ENCODE data around the gene LENG8.
"Not testable (repeated sequence)": the region's sequence is repeated elsewhere in the genome, so short reads cannot be mapped to it uniquely, and the experiment has no call there.

The LENG8 gene

DNA sequence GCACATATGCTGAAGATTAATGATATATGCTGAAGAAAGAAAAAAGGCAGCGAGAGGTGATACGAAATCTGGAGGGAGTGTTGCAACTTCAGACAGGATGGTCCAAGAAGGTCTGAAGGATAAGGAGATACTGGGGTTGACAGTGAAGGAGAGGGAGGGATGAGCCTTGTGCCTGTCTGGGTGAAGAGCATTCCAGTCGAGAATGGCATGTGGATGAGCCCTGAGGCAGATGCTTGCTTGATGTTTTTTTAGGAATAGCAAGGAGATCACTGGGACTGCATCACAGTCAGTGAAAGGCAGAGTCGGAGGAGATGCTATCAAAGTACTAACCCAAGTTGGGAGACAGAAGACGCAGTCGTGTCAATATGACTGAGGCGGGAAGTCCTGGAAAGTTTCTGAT is 40.3 kb downstream of the LENG8 start:
- DNase-seq, result no peak

DNA sequence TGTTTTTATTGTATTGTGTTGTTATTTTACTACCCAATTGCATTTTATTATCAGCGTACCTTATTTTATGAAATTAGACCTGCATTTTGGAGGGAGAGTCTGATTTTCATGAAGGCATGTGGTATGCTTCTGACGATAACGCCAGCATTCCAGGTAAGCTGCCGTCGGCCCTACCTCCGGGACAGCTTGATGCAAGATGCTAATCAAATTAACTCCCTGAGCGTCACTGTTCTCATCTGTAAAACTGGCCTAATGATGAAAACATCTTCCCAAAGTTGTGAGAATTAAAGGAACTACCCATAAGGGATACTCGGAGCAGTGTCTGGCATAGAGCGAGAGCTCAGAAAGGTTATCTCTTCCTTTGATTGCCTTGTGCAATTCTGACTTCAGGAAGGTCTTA is 40.8 kb downstream of the LENG8 start:
- DNase-seq, result no peak

DNA sequence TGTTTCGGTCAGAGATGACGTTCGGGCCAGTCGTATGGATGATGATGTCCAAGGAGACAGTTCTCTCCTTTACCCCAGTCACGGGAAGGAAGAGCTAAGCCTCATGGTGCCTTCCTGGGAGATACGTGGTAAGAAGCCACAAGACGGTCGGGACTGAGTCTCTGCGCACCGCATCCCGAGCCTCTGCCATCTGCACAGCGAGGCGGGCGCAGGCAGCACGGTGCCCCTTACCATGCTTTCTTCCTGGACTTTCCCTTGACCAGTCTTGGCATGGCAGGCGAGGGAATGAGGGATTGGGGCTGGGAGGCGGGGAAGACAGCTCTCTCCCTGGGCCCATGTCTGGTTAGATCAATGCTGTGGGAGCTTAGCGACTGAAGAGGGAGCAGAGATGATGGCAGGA is 43.6 kb downstream of the LENG8 start:
- DNase-seq, result no peak

DNA sequence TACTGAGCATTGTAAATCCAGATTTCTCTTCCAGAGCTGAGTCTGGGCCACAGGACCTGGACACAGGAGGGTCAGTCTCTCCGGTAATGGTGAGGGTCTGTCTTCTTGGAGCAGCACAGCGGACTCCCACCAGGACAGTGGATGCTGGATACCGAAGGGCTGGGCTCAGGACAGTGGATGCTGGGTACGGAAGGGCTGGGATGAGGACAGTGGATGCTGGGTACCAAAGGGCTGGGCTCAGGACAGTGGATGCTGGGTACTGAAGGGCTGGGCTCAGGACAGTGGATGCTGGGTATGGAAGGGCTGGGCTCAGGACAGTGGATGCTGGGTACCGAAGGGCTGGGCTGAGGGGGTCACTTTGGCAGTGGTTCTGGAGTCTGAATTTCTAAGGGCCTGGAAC is 44.1 kb downstream of the LENG8 start:
- not testable (repeated sequence) for DNase-seq

DNA sequence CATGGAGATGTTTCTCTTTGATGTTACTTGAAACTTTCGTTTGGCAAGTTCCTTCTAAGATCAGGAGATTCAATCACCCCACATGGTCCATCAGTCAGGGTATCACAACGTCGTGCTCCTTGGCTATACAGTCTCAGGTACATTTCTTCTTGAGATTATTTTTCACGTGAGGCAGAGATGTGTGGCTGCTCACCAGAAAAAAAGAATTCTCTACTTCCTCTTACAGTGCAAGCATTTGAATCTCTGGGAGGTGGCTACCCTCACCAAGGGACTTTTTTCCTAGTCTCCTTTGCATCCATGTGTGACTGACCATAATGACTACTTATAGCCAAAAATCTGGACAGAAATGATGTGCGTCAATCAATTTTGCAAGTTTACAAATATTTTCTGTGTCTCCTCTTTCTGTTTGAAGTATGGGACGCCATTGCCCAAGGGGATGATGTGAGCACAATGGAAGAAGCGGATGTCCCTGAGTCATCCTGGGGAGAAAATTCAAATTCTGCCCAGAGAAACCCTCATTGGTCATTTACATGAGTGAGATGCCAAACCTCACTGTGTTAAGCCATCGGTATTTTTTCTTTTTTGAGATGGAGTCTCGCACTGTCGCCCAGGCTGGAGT is 45.1 kb downstream of the LENG8 start:
- DNase-seq, result no peak

DNA sequence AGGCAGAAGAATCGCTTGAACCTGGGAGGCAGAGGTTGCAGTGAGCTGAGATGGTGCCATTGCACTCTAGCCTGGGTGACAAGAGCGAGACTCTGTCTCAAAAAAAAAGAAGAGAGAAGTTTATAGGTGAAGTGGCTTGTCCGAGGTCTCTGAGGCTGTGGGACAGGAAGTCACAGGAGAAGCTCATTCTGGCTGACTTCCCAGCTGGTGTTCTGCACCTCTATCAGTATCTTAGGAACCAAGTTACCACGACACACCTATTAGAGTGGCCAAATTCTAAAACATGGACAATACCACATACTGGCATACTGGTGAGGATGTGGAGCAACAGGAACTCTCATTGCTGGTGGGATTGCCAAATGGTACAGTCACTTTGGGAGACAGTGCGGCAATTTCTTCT is 46.3 kb downstream of the LENG8 start:
- DNase-seq, result not testable (repeated sequence)

DNA sequence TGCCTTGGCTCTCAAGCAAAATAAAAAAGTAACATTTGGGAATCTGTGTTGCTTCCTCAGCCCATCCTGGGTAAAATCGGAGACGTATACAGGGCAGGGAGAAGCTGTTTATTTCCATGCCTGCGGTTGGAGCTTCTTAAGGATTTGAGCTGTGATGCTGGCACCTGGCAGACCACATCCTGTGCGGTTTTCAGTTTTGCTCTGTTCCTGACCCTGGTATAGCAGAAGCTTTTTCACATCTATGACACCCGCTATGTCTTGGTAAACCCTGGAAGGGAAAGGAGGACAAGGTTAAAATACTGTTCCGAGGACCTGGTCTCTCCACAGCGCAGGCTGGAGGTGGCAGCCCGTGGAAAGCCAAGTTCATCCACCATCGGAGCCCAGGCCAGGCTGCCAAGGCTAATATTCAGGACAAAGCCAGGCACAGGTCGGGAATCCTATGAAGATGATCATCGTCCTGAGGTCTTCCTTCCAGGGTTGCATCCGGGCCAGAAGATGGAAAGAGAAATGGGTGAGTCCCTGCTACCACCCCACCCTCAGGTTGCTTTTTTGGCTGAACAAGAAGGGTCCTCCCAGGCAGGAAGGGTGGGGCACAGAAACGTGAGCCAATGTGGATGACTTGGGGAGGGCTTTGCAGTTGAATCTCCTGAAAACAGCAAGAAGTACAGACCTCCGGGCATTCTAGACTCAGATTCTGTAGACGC is 48.9 kb downstream of the LENG8 start:
- not testable (repeated sequence) for DNase-seq

DNA sequence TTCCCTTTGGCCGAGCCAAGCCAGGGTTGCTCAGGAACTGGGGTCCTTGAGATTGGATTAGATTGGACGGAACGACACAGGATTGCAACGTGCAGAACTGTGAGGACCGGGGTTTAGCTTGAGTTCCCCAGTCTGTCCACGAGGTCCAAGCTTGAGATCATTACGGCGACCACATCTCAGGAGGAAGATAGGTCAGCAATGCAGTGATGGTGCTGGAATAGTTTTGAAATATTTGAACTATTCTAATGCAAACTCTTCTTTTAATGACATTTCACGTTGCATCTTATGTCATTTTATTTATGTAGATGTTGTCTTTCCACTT is 49.4 kb downstream of the LENG8 start:
- DNase-seq, result not testable (repeated sequence)

DNA sequence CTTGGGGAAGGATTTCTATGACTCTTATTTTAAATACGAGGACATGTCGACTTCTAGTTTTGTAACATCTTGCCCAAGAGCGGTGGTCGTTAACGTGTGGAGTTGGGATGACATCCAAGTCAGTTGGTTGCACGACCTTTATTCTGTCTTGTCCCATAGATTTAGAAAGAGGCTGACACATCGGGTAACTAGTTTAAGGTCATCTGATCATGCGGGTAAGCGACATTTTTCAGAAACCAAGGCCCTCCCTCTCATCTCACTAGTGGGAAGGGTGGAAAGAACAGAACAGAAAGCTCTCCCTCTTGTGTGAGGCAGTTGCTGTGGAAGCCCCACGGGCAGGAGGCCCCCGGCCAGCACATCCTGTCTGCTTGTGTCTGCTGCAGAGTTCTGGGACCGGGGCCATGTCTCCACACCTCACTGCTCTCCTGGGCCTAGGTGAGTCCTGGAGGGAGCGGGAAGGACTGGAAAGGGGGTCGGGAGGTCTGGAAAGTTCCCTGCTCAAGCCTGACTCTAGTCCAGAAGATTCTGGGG is 53.6 kb downstream of the LENG8 start, which contains the start of gene LAIR2:
Gene LAIR2 (plus strand): TSS at position 314 of the 531 bp plus-strand sequence. CDS start 88 bp downstream, at position 402.
- no peak for DNase-seq

DNA sequence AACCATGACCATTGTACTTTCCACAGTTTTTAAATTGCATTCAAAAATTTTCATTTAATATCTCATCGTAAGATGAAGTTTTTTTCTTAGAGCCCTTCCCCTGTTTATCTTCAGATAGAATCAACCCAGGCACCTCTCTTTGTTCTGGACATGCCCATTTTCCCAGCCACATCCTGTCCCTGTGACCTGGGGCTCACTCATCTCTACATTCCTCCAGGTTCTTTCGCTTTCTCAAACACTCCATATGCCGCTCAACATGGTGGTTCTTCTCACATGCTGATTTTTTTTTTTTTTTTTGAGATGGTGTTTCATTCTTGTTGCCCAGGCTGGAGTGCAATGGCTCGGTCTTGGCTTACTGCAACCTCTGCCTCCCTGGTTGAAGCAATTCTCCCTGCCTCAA is 56.5 kb downstream of the LENG8 start:
- not testable (repeated sequence) for DNase-seq

DNA sequence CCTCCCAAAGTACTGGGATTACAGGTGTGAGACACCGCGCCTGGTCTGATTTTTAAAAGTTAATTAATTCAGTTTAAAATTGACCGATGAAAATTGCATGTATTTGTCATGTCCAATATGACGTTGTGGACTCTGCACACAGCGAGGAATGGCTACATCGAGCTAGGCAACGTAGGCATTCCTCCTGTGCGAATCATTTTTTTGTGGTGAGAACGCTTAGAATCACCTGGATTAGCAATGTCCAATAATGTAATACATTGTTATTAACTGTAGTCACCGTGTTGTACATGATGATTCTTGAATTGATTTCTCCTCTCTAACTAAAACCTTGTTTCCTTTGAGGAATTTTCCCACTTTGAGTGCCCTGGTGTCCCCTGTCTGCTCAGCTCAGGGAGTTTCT is 57.1 kb downstream of the LENG8 start:
- DNase-seq, result no peak

DNA sequence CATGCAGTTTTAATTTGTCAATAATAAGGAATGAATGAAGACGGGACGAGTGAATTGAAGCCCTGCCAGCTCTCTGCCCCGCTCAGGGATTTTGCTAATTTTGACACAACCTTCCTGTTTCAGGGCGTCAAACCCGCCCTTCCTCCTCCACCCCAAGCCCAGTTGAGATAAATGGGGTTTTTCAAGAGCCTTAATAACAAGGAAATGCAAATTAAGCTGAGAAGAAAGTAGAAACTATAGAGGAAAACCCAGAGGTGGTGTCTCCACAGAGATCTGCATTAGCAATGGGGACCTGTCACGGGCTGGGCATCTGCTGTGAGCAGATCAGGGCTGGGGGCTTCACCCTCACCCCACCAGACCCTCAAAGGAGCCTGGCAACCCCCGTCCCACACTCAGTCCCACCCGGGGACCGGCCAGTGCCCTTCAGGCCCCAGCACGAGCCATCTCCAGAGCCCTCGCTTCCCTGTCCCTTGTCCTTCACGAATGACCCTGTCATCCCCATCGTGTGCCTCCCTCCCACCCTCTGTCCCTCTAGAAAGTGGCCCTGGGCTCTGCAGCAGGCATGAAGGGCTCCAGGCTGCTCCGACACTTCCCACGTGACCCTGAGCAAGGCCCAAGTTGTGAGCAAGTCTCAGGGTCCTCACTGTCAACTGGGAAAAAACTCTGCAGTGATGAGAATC is 58.2 kb downstream of the LENG8 start:
- DNase-seq, result not testable (repeated sequence)

DNA sequence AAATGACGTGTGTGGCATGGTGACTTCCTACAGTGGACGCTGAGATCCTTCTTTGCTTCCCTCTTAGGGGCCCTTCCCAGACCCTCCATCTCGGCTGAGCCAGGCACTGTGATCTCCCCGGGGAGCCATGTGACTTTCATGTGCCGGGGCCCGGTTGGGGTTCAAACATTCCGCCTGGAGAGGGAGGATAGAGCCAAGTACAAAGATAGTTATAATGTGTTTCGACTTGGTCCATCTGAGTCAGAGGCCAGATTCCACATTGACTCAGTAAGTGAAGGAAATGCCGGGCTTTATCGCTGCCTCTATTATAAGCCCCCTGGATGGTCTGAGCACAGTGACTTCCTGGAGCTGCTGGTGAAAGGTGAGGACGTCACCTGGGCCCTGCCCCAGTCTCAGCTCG is 58.8 kb downstream of the LENG8 start:
- no peak for DNase-seq

DNA sequence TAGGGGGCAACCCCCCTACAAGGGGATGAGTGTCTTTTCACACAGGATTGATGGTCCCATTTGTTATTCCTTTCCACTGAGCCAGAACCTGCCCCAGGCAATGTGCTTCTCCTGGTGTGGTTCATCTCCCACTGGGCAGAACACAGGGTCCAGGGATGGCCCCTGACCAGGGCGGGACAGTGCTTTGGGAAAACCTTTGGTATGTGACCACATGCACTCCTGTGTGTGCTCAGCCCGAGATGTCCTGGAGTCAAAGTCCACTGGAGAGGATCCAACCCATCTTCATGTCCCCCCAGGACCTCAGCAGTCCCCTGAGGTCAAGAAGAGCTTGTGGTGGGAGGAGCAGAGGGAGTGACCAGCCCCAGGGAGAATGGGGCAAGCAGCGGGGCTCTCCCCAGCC is 59.5 kb downstream of the LENG8 start:
- DNase-seq, result not testable (repeated sequence)

DNA sequence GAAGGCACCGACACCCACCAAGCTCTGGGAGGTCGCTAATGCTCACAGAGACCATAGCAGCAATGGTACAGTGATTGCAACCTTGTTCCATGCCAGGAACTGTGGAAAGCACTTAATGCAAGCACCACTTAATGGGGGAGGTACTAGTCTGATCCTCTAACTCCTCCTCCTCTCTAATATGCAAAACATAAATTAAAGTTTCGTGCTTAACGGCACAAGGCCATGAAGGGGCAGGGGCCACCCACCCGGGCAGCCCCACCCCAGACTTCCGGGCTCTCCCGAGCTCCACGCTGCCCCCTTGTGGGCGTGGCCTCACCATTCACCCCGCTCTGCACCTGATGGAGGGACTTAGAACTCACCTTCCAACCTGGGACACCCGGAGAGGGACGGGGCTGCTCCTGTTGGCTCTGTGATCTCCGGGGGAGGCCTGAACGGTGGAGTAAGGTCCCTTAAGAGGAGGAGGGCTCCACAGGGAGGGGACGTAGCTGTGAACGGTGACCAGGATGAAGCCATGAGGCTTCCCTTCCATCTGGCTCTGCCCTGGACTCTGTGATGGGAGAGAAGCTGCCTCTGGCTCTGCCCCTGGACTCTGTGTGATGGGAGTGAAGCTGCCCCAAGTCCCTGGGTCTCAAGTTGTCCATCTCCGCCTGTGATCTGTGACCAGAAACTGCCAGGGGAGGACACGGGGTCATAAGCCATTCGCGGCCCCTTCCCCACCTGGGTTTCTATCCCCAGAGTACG is 60.4 kb downstream of the LENG8 start:
- DNase-seq, result not testable (repeated sequence)

All from activated CD4-positive, alpha-beta T cell treated with anti-CD3 and anti-CD28 coated beads for 4 hours (primary cell).